IPS-15b (cell line): ENCODE results near the gene PXT1.
"Not testable (repeated sequence)": the region's sequence is repeated elsewhere in the genome, so short reads cannot be mapped to it uniquely, and the experiment has no call there.

ENCODE experiments used
- H3K27me3 ChIP-seq: one replicate; pipeline ENCODE4 v1.6.1; 2013; ENCODE audit warnings: low read length; ENCODE audit not compliant: control insufficient read depth, insufficient read depth
- H3K36me3 ChIP-seq: one replicate; pipeline ENCODE4 v1.6.1; 2013; ENCODE audit warnings: low read length; ENCODE audit not compliant: control insufficient read depth, insufficient read depth
- H3K4me1 ChIP-seq: one replicate; pipeline ENCODE4 v1.6.1; 2013; ENCODE audit warnings: mild to moderate bottlenecking, low read length; ENCODE audit not compliant: control insufficient read depth, insufficient read depth
- H3K4me3 ChIP-seq: one replicate; pipeline ENCODE4 v1.5.1; 2013; ENCODE audit warnings: low read depth, low read length
- H3K9ac ChIP-seq: one replicate; pipeline ENCODE4 v1.6.1; 2013; ENCODE audit warnings: low read depth, mild to moderate bottlenecking, low read length
- H3K9me3 ChIP-seq: one replicate; pipeline ENCODE4 v1.6.1; 2013; ENCODE audit warnings: mild to moderate bottlenecking, low read length; ENCODE audit not compliant: control insufficient read depth, insufficient read depth

The PXT1 gene

GRCh38 chr6:36414481-36414880, 28.2 kb downstream of the PXT1 start:
- Histone ChIP-seq H3K4me1 (no peaks in the 10 kb centered on the region), H3K9me3 (no peaks in the 10 kb centered on the region), H3K9ac (no peak overlapping the region), H3K36me3 (no peaks in the 10 kb centered on the region), H3K4me3 (no peak overlapping the region), H3K27me3 (no peaks in the 10 kb centered on the region)

DNA sequence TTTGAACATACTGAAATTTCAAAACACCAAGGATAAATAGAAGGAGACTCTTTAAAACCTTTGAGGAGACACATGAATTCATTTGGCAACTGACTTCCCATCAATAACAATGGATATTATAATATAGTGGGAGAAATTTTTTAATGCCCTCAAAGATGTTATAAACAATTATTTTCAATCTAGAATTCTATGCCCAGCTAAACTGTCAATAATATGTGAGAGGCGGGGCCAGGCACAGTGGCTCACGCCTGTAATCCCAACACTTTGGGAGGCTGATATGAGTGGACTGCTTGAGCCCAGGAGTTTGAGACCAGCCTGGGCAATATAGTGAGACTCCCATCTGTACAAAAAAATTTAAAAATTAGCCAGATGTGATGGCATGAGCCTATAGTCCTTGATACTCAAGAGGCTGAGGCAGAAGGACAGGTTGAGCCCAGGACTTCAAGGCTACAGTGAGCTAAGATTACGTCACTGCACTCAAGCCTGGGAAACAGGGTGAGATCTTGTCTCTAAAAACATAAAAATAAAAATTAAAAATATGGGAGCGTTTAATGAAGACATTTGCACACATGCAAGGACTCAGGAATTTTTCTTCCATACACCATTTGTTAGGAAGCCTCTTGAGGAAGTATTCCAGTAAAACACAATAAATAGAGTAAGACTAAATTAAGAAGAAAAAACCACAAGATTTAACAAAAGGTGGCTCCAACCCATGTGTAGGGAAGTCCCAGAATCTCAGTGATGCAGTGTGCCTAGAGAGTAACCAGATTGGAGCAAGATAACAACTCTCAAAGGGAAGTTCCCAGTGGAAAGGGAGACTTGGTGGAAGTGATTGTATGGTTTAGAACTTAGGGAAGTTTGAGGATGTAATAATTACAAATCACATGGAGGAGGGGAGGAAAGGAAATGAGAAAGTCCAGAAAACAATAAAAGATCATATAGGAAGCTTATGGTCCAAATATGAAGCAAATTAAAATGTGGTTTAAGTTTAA, 28.9 kb downstream of the PXT1 start:
- H3K4me1 ChIP-seq, result no peaks in the 10 kb centered on the region
- H3K36me3 ChIP-seq, result no peaks in the 10 kb centered on the region

DNA sequence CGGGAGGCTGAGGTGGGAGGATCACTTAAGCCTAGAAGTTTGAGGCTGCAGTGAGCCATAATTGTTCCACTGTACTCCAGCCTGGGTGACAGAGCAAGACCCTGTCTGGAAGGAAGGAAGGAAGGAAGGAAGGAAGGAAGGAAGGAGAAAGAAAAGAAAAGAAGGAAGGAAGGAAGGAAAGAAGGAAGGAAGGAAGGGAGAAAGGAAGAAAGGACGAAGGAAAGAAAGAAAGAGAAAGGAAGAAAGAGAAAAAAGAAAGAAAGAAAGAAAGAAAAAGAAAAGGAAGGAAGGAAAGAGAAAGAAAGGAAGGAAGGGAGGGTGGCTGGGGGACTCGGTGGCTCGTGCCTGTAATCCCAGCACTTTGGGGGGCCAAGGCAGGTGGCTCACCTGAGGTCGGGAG, 32.9 kb downstream of the PXT1 start:
- H3K4me3 ChIP-seq, H3K9me3 ChIP-seq, H3K4me1 ChIP-seq, H3K36me3 ChIP-seq, H3K9ac ChIP-seq, H3K27me3 ChIP-seq: not testable (repeated sequence)

More for the DNA sequence above, 28.9 kb downstream of the PXT1 start:
- H3K4me3 ChIP-seq, result no peak overlapping the region
- no peaks in the 10 kb centered on the region for H3K27me3 ChIP-seq
- H3K9me3 ChIP-seq, result no peaks in the 10 kb centered on the region
- no peak overlapping the region for H3K9ac ChIP-seq

GRCh38 chr6:36404164-36404563, 38.5 kb downstream of the PXT1 start:
- Histone ChIP-seq H3K4me3 (no peak overlapping the region), H3K9ac (no peak overlapping the region), H3K36me3 (no peaks in the 10 kb centered on the region), H3K9me3 (no peaks in the 10 kb centered on the region), H3K27me3 (no peaks in the 10 kb centered on the region), H3K4me1 (no peaks in the 10 kb centered on the region)

- Histone ChIP-seq H3K4me3 (no peak overlapping the region), H3K9ac (no peak overlapping the region), H3K36me3 (no peaks in the 10 kb centered on the region), H3K4me1 (no peaks in the 10 kb centered on the region), H3K9me3 (no peaks in the 10 kb centered on the region), H3K27me3 (no peaks in the 10 kb centered on the region)
Observed at GRCh38 chr6:36402481-36402880, 40.2 kb downstream of the PXT1 start.

GRCh38 chr6:36399970-36400369, 42.7 kb downstream of the PXT1 start:
- Histone ChIP-seq H3K27me3 (no peaks in the 10 kb centered on the region), H3K9me3 (no peaks in the 10 kb centered on the region), H3K36me3 (no peaks in the 10 kb centered on the region)

DNA sequence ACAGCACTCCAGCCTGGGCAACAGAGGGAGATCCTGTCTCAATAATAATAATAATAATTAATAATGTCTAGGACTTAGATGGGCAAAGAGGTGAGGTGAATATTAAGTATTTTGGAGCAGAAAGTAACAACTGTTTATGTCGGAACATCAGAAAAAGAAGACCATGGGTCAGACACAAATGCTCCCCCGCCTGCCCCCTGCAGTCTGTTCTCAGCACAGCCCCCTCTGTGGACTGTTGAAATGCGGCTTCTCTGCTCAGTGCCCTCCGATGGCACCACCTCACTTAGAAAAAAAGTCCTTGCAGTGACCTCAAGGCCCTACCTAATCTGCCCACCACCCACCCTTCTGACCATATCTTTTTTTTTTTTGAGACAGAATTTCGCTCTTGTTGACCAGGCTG, 50.0 kb downstream of the PXT1 start:
- Histone ChIP-seq H3K4me1 (no peaks in the 10 kb centered on the region), H3K4me3 (no peak overlapping the region), H3K27me3 (peaks cover 23% of the 10 kb centered on the region), H3K36me3 (no peaks in the 10 kb centered on the region), H3K9me3 (no peaks in the 10 kb centered on the region), H3K9ac (no peak overlapping the region)

More at GRCh38 chr6:36399970-36400369, 42.7 kb downstream of the PXT1 start:
- Histone ChIP-seq H3K4me1 (no peaks in the 10 kb centered on the region), H3K9ac (no peak overlapping the region), H3K4me3 (no peak overlapping the region)

GRCh38 chr6:36389353-36389752, 53.3 kb downstream of the PXT1 start:
- Histone ChIP-seq H3K9ac (no peak overlapping the region), H3K36me3 (no peaks in the 10 kb centered on the region), H3K4me1 (peaks cover 5% of the 10 kb centered on the region), H3K9me3 (no peaks in the 10 kb centered on the region), H3K27me3 (peaks cover 50% of the 10 kb centered on the region), H3K4me3 (no peak overlapping the region)

- Histone ChIP-seq H3K36me3 (no peaks in the 10 kb centered on the region), H3K4me3 (peak within 1 kb of the TSS; percentile 52), H3K27me3 (peaks cover 50% of the 10 kb centered on the region), H3K9me3 (no peaks in the 10 kb centered on the region), H3K9ac (peak within 1 kb of the TSS; percentile 74), H3K4me1 (peaks cover 5% of the 10 kb centered on the region)
Observed at GRCh38 chr6:36387440-36388303, 55.0 kb downstream of the PXT1 start, which contains the start of gene ETV7. TSS of gene ETV7 (minus strand) at chr6:36387669. CDS start at chr6:36387541, 128 bp downstream.

DNA sequence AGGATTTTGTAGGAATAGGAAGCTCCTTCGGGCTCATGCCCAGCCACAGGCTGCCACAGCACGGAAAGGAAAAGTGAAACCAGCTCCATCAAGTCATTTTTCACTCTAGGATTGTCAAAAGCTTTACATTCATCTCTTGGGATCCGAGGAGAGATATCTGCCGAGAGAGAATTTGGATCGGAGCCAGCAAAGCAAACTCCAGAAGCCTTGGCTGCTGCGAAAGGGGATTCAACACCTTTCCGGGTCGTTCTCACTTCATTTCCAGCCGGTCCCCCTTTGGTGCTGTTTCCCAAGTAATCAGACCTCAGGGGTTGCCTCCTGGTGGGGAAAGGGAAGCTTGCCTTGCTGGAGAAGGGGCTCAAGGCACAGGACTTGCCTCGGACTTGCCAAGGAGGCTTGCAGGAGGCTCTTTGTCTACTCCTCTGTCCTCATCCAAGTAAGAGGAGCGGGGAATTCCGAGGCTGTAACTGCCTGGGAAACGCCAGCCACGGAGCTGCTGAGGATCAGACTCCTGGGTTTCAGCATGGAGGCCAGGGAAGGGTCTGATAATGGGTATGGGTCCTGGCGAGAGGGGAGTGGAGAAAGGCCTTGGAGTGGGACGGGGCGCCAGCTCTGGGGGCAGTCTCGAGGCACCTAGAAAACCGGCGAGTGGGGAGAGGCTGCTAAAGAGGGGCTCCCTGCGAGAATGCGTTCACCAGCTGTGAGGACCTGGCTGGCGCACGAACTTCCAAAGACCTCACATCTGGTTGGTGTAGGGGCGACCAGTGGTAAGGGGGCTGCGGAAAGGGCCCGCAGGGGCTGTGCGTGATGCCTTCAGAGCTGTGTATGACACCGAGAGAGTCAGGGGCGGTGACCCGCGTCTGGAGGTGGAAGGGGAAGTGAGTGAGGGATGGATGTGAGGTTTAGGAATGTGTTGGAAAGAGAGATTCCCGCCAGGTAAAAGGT, 55.9 kb downstream of the PXT1 start:
- H3K9ac ChIP-seq, result peak overlapping the region; percentile 74

DNA sequence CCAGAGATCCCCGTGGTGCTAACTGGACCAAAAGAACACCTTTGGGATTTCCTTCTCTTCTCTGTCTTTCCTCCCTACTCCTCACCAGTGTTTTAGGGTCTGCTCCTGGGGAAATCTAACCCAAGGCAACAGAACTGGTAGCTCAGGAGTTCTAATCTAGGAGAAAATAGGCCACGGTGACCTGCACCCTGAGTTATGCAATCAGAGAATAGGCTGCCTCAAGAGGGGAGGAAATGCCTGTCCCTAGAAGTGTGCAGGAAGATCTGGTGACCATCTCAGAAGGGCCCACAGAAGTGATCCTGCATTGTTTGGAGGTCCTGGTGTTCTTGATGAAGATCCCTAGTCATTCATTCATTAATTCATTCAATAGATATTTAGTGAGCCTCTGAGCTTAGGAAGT, 58.6 kb downstream of the PXT1 start:
- Histone ChIP-seq H3K4me3 (no peak overlapping the region), H3K27me3 (peaks cover 42% of the 10 kb centered on the region)

More for the DNA sequence above, 55.9 kb downstream of the PXT1 start:
- Histone ChIP-seq H3K4me3 (peak overlapping the region; percentile 52), H3K27me3 (peaks cover 50% of the 10 kb centered on the region), H3K36me3 (no peaks in the 10 kb centered on the region), H3K9me3 (no peaks in the 10 kb centered on the region), H3K4me1 (peaks cover 5% of the 10 kb centered on the region)

More for the DNA sequence above, 58.6 kb downstream of the PXT1 start:
- Histone ChIP-seq H3K36me3 (no peaks in the 10 kb centered on the region), H3K9ac (no peak overlapping the region), H3K4me1 (peaks cover 10% of the 10 kb centered on the region), H3K9me3 (no peaks in the 10 kb centered on the region)
